NCI-H2227 (cell line): ENCODE results near the gene TJAP1.
"Not testable (repeated sequence)": the region's sequence is repeated elsewhere in the genome, so short reads cannot be mapped to it uniquely, and the experiment has no call there.

Experiments used
- DNase-seq: peaks from one replicate; lab custom pipeline; 2025; ENCODE audit not compliant: unreplicated experiment; lab: John Stamatoyannopoulos, UW

The TJAP1 gene

DNA sequence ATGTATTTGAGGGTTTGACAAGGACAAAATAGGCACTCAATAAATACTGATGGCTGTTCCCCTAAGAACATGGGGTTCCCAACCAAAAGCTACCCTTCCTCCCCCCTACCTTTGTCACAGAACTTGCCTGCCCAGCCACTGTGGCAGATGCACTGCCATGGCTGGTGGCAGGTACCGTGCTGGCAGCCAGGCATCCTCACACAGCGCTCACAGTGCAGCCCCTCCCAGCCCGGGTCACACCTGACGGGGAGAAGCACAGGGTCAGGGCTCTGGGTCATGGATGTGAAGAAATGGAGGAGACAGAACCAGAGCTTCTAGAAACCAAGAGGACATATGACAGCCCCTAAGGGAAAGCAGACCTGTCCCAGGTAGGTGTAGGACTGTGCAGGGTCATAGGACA, 24.5 kb upstream of the TJAP1 start:
- no peak for DNase-seq

DNA sequence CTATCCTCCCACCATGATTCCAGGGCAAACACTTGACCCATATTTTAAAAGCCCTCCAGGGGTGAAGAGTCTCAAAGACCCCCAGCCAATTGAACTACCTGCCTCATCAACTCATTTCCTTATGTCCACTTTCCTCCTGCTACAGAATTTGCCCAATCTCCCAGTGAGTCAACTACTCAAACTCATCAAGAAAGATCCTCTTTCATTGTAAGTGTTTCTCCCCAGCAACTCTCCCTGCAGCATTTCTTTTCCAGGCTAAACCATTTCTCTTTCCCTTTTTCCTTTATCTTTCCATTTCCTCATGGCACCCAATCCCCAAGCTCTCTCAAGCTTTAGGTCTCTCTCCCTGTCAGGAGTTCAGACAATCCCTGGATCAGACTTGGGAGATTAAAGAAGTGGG, 23.5 kb upstream of the TJAP1 start:
- no peak for DNase-seq

- DNase-seq: peak; percentile 72
Observed at GRCh38 chr6:43454290-43454695, 23.1 kb upstream of the TJAP1 start.

- peak; percentile 47 for DNase-seq
Observed at GRCh38 chr6:43454696-43455530, 22.5 kb upstream of the TJAP1 start.

GRCh38 chr6:43455531-43456428, 21.6 kb upstream of the TJAP1 start, which contains the start of gene DLK2:
DLK2 (minus strand) TSS chr6:43455548; CDS start chr6:43454825, 723 bp downstream.
- DNase-seq: peak; percentile 47

DNA sequence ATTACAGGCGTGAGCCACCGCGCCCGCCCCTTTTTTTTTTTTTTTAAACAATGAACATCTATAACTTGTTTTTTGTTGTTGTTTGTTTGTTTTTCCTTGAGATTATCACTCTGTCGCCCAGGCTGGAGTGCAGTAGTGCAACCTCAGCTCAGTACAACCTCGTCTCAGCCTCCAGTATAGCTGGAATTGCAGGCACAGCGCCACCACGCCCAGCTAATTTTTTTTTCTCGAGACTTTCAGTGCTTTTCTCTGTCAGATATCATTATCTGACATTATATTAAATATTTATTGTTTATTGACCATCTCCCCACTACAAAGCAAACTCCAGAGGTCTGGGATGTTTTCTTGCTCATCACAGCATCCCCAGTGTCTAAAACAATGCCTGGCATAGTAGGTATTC, 19.7 kb upstream of the TJAP1 start:
- DNase-seq: no peak

GRCh38 chr6:43458154-43458553, 19.2 kb upstream of the TJAP1 start:
- DNase-seq: not testable (repeated sequence)

- no peak for DNase-seq
Observed at GRCh38 chr6:43459535-43459934, 17.8 kb upstream of the TJAP1 start.

GRCh38 chr6:43460032-43460431, 17.3 kb upstream of the TJAP1 start:
- DNase-seq: no peak

DNA sequence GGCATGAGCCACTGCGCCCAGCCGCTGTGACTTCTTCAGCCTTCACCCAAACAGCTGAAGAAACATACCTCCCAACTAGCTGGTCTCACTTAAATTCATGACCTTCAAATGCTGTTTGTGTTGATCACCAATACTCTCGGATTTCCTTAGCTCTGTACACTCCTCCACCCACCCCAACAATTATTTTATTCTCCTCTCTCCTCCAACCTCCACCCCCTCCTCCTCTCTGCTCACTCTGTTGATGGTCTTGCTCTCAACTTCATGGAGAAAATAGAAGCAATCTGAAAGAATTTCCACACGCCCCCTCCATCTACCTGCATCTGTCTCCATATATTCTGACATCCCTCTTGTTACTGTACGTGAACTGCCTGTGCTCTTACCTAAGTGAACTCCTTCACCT, 15.4 kb upstream of the TJAP1 start:
- no peak for DNase-seq

DNA sequence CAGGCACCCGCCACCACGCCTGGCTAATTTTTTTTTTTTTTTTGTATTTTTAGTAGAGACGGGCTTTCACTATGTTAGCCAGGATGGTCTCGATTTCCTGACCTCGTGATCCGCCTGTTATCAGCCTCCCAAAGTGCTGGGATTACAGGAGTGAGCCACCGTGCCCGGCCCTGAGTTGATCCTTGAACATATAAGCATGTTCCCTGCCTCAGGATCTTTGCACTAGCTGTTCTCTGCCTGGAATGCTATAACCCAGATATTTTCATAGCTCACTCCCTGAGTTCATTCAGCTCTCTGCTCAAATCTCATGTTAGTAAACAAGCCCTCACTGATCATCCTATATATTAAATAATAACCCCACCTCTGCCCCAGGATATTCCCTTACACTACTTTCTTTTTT, 13.0 kb upstream of the TJAP1 start:
- DNase-seq: no peak

DNA sequence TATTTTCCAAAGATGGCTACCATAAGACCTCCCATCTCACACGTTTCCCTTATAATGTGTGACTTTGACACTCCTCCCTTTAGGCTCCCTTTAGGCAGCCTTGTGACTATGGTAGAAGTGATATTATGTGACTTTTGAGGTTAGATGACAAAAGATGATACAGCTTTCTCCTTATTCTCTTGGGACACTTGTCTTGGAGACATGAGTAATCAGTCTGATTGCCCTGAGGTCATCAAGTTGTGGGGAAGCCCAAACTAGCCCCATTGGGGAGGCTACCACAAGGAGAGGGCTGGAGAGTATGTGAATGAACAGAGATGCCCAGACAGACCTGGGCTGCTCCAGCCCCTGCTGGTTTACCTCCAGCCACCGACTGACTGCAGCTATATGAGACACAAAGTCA, 11.4 kb upstream of the TJAP1 start:
- no peak for DNase-seq

GRCh38 chr6:43467265-43467664, 10.1 kb upstream of the TJAP1 start:
- not testable (repeated sequence) for DNase-seq

- DNase-seq: no peak
Observed at GRCh38 chr6:43467752-43468151, 9.6 kb upstream of the TJAP1 start.

- DNase-seq: no peak
Observed at GRCh38 chr6:43468240-43468639, 9.1 kb upstream of the TJAP1 start.

DNA sequence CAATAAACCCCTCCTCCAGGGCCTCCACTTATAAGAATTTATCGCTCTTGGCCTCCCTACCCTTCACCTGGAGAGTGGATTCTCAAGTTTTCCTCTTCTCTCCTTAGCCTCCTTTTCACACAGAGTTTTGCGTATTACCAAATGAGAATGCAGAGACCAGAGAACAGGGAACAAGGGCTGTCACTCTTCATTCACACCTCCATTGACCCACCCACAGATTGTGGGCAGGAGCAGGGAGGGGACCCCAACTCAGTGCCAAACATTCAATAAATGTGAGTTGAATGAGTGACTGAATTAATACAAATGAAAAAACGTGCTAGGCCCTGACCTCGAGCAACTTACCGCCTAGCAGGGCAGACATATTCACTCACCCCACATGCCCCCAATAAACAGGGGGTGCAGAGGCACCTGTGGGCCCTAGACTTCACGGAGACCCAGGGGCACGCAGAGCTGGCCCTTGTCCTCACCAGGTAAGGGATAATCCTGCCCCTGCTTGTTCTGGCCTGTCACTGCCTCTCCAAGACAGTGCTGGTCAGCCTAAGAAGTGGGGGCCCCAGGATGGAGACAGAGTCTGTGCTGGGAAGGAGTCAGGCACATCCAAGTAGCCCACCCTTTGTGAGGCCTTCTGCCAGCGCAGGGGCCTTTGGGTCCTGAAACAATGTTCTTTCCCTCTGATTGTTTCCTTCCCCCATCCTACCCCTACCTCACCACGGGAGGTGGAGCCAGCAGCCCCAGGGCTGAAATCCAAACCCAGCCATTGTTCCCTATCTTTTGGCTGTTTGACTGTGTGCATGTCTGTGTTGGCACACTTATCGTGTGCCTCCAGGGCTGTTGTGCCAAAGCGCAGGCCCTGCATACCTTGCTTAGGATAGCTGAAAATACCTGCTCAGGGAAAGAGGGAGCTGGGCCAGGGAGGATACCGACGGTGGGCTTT, 8.4 kb upstream of the TJAP1 start:
- no peak for DNase-seq

GRCh38 chr6:43469947-43470346, 7.4 kb upstream of the TJAP1 start:
- no peak for DNase-seq

DNA sequence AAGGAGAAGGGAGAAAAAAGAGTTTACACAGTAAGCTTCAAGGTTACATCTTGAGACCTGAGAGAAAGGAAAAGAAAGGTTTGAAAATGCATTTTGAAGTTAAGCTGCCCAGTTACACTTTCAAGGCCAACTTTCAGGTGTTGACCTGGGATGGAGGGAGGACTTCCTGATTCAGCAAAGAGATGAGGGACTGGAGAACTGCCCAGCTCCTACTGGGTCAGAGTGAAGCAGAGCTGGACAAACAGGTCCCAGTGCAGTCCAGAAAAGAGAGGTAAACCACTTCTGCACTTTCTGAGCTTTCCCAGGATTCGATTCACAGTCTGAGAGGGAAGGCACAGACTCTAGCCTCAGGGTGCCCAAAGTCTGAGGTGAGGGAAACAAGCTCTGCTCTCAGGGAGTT, 6.0 kb upstream of the TJAP1 start:
- no peak for DNase-seq

GRCh38 chr6:43472515-43472914, 4.9 kb upstream of the TJAP1 start:
- DNase-seq: no peak

DNA sequence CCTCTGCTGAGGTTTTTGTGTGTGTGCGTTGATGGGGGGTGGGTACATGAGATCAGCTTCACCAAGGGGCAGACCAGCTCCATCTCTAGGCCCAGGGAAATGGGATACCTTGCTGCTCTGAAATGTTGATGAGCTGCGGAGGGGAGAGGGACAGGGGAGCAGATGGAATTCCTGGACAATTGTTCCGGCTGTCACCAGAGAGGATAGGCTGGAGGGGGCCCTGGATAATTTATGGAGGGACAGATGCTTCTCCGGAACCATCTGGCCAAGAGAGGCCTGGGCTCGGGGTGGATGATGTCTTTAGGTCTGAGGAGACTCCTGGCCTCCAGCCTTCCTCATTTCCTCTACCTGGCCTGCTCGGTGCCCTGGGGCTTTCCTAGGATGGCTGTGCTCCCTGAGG, 1.9 kb upstream of the TJAP1 start:
- no peak for DNase-seq

GRCh38 chr6:43476746-43477145, 624 bp upstream of the TJAP1 start:
- DNase-seq: no peak
